Posterior cingulate gyrus (tissue), 11 donors: ENCODE data around the gene PCGF3.
"Not testable (repeated sequence)": the region's sequence is repeated elsewhere in the genome, so short reads cannot be mapped to it uniquely, and the experiment has no call there.

Experiments
- DNase-seq, 10 donors: peaks; one replicate each; pipeline versions ENCODE4 v3.0.0 to v3.0.0-alpha.2; 2020 to 2021; ENCODE audit warnings: mixed read lengths in 3 of 10
- intact Hi-C: fragments of 100-400 bp; cut with DNase I; formaldehyde crosslinking; loops from one replicate; pipeline ENCODE4 v1.15.1; 2023

The PCGF3 gene

GRCh38 chr4:694341-694940 lies 11.2 kb upstream of the PCGF3 start:
- intact Hi-C loops = not testable (repeated sequence)
- DNase-seq = peak in 2 of 10 donors; percentile 13 to 38

- peak in 3 of 10 donors; percentile 60 to 82 (median 64) for DNase-seq
- intact Hi-C loops = no loop called here
These were observed 5.6 kb upstream of the PCGF3 start for GRCh38 chr4:699816-700580.

- intact Hi-C loops = no loop called here
- peak in 4 of 10 donors; percentile 26 to 81 (median 58) for DNase-seq
These were observed 4.9 kb upstream of the PCGF3 start for GRCh38 chr4:700587-701264.

- intact Hi-C loops = no loop called here
- peak in 3 of 10 donors; percentile 35 to 71 (median 61) for DNase-seq
These were observed 3.0 kb upstream of the PCGF3 start for GRCh38 chr4:702618-703048.

GRCh38 chr4:703336-704197 lies 2.1 kb upstream of the PCGF3 start:
- DNase-seq = peak in 3 of 10 donors; percentile 52 to 80 (median 66)
- intact Hi-C loops = no loop called here

- intact Hi-C loops = no loop called here
- DNase-seq = peak in 3 of 10 donors; percentile 72 to 86 (median 84)
These were observed 1.3 kb upstream of the PCGF3 start for GRCh38 chr4:704198-704891.

GRCh38 chr4:704971-705277 lies 708 bp upstream of the PCGF3 start:
- intact Hi-C loops = no loop called here

GRCh38 chr4:706083-706633 lies 526 bp downstream of the PCGF3 start:
- intact Hi-C loops = not testable (repeated sequence)
- peak in 2 of 10 donors; percentile 39 to 74 for DNase-seq

More at GRCh38 chr4:704971-705277, 708 bp upstream of the PCGF3 start:
- no peak for DNase-seq

GRCh38 chr4:706834-707598 lies 1.4 kb downstream of the PCGF3 start:
- intact Hi-C loops = no loop called here
- DNase-seq = peak in 2 of 10 donors; percentile 60 to 69

- peak in 2 of 10 donors; percentile 21 to 75 for DNase-seq
- intact Hi-C loops = no loop called here
These were observed 2.4 kb downstream of the PCGF3 start for GRCh38 chr4:707929-708630.

- DNase-seq = peak in 1 of 10 donors; percentile 41
- intact Hi-C loops = no loop called here
These were observed 3.0 kb downstream of the PCGF3 start for GRCh38 chr4:708631-708933.

GRCh38 chr4:709348-709747 lies 3.7 kb downstream of the PCGF3 start:
- peak in 2 of 10 donors; percentile 16 to 32 for DNase-seq
- intact Hi-C loops = no loop called here

GRCh38 chr4:710116-710515 lies 4.5 kb downstream of the PCGF3 start:
- peak in 2 of 10 donors; percentile 14 to 42 for DNase-seq
- intact Hi-C loops = no loop called here

GRCh38 chr4:710916-711315 lies 5.3 kb downstream of the PCGF3 start:
- intact Hi-C loops = no loop called here
- DNase-seq = peak in 2 of 10 donors; percentile 40 to 64

GRCh38 chr4:712093-712492 lies 6.5 kb downstream of the PCGF3 start:
- DNase-seq = no peak
- intact Hi-C loops = no loop called here

- DNase-seq = peak in 2 of 10 donors; percentile 46 to 71
- intact Hi-C loops = no loop called here
These were observed 7.4 kb downstream of the PCGF3 start for GRCh38 chr4:712916-713632.

GRCh38 chr4:714087-714486 lies 8.5 kb downstream of the PCGF3 start:
- intact Hi-C loops = no loop called here
- DNase-seq = peak in 1 of 10 donors; percentile 35
